Measurements from ENCODE around the gene PRKCH.

- TF ChIP-seq, protein P1, sequence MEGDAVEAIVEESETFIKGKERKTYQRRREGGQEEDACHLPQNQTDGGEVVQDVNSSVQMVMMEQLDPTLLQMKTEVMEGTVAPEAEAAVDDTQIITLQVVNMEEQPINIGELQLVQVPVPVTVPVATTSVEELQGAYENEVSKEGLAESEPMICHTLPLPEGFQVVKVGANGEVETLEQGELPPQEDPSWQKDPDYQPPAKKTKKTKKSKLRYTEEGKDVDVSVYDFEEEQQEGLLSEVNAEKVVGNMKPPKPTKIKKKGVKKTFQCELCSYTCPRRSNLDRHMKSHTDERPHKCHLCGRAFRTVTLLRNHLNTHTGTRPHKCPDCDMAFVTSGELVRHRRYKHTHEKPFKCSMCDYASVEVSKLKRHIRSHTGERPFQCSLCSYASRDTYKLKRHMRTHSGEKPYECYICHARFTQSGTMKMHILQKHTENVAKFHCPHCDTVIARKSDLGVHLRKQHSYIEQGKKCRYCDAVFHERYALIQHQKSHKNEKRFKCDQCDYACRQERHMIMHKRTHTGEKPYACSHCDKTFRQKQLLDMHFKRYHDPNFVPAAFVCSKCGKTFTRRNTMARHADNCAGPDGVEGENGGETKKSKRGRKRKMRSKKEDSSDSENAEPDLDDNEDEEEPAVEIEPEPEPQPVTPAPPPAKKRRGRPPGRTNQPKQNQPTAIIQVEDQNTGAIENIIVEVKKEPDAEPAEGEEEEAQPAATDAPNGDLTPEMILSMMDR (IDR thresholded peaks at IDR 0.05; ENCODE audit: insufficient read depth, low read length): no peak
- TF ChIP-seq POLR2AphosphoS5 (IDR thresholded peaks at IDR 0.05; ENCODE audit: low read depth) (no peak), SPI1 (IDR thresholded peaks at IDR 0.05; ENCODE audit: borderline replicate concordance, low read depth) (no peak)
Observed at GRCh38 chr14:61381553-61381952, 60.2 kb downstream of the PRKCH start.
